SH-SY5Y (cell line): ENCODE measurements around the gene SCTR.

Experiments used
- GATA2 ChIP-seq: IDR thresholded peaks from 2 replicates; pipeline ENCODE4 v1.6.1; 2011; ENCODE audit warnings: mild to moderate bottlenecking, low read depth, low read length
- GATA3 ChIP-seq: IDR thresholded peaks from 2 replicates; pipeline ENCODE4 v1.6.1; 2011; ENCODE audit warnings: low read depth, mild to moderate bottlenecking, low read length, moderate library complexity

DNA sequence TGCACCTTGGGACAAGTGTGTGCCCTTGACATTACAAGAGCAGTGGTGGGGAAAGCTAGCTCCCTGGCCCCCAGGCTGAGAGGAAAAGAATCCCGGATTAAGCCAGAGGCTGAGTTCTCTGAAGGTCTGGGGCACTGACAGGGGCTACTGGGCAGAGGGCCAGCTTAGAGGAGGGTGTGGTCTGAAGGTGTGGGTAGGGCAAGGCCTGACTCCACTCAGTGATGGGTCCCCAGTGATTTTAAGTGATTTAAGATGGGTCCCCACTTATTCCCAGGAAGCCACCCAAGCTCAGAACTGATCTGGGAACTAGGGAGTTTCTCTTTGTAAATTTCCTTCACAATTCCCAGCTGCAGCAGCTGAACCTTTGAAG lies 83.8 kb downstream of the SCTR start:
- TF ChIP-seq GATA2 = no peak
- no peak for TF ChIP-seq GATA3
